ENCODE measurements around the gene BFSP1.

BFSP1 gene

DNA sequence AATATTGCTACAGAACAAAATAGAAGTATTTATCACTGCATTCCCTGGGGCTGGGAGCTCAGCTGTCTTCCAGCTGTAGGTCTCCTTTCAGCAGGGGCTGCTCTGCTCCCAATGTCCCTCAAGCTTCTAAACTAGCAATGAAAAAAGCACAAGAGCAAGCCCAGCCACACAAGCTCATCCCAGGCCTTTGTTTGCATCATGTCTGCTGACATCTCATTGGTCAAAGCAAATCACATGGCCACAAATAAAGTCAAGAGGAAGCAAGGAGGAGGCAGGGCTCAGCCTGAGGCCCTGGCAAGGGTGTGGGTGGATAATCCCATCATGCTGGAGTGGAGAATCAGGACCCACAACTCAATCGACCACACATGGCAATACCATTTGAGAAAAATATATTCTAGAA is 2.2 kb upstream of the BFSP1 start:
- DNase-seq = peak in 1 of 2 donors; percentile 39
- Histone ChIP-seq H3K36me3 (ENCODE audit: control insufficient read depth in 1 of 2, insufficient read depth in 2 of 2, low read length in 2 of 2) (no peaks in the 10 kb centered on the region), H3K4ac (ENCODE audit: low read depth, low read length) (no peak overlapping the region), H3K4me2 (ENCODE audit: low read length) (no peak overlapping the region), H4K12ac (ENCODE audit: low read depth, low read length) (no peak overlapping the region), H3K79me2 (ENCODE audit: control insufficient read depth, insufficient read depth, low read length, poor library complexity) (no peaks in the 10 kb centered on the region), H3K14ac (ENCODE audit: low read length) (no peak overlapping the region), H3K27ac (ENCODE audit: low read depth, low read length) (no peak overlapping the region), H2AFZ (ENCODE audit: insufficient read depth, low read length, poor library complexity) (no peak overlapping the region), H2BK5ac (ENCODE audit: low read depth, low read length, poor library complexity) (no peak overlapping the region), H4K8ac (ENCODE audit: low read depth, low read length) (no peak overlapping the region), H3K4me1 (ENCODE audit: control insufficient read depth in 1 of 2, insufficient read depth in 2 of 2, low read length in 2 of 2) (peaks cover 0 to 3% of the 10 kb centered on the region in 2 experiments), H2BK120ac (ENCODE audit: insufficient read depth, low read length, poor library complexity) (no peak overlapping the region), H2AK5ac (ENCODE audit: low read length) (no peak overlapping the region), H3K4me3 (ENCODE audit: low read depth, low read length) (no peak overlapping the region), H4K91ac (ENCODE audit: low read depth, low read length) (no peak overlapping the region), H3K18ac (ENCODE audit: low read length) (no peak overlapping the region), H2BK12ac (ENCODE audit: low read length) (no peak overlapping the region), H3K9ac (ENCODE audit: low read length) (no peak overlapping the region), H3K79me1 (ENCODE audit: low read length) (peaks cover 8% of the 10 kb centered on the region), H3K9me3 (ENCODE audit: insufficient read depth, low read depth, low read length) (no peaks in the 10 kb centered on the region), H3K27me3 (ENCODE audit: insufficient read depth, low read length) (no peaks in the 10 kb centered on the region), H3K23ac (ENCODE audit: low read length) (no peak overlapping the region)
- no CpG with 5 or more reads among the region's 1 CpG for WGBS (ENCODE audit: extremely low coverage, insufficient coverage, insufficient read length)

DNA sequence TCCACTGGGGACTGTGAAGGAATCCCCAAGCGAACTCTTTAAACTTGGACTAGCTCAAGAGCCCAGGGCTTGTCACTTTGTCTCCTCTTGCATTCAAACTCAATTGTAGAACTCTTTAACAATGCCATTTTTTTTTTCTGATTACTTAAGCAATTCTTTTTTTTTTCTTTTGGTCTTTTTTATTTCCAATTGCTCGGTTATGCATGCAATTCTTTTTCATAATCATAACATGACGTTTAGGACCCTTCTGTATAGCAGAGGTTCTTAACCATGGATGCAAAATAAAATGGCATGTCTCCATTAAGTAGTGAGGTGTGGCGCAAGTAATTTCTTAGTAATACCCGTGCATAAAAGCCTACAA is 466 bp upstream of the BFSP1 start:
- peak overlapping the region; percentile 20 for H4K91ac ChIP-seq (ENCODE audit: low read depth, low read length)
- peaks cover 6% of the 10 kb centered on the region for H3K79me1 ChIP-seq (ENCODE audit: low read length)
- H3K79me2 ChIP-seq (ENCODE audit: control insufficient read depth, insufficient read depth, low read length, poor library complexity) = no peaks in the 10 kb centered on the region
- no peak overlapping the region for H4K12ac ChIP-seq (ENCODE audit: low read depth, low read length)
- peak overlapping the region; percentile 39 for H3K14ac ChIP-seq (ENCODE audit: low read length)
- no peak overlapping the region for H3K4ac ChIP-seq (ENCODE audit: low read depth, low read length)
- peak overlapping the region; percentile 84 for H3K4me2 ChIP-seq (ENCODE audit: low read length)
- H3K9me3 ChIP-seq (ENCODE audit: insufficient read depth, low read depth, low read length) = no peaks in the 10 kb centered on the region
- no peak for DNase-seq
- H2AK5ac ChIP-seq (ENCODE audit: low read length) = no peak overlapping the region
- peak overlapping the region; percentile 73 for H4K8ac ChIP-seq (ENCODE audit: low read depth, low read length)
- peak overlapping the region; percentile 73 for H3K4me3 ChIP-seq (ENCODE audit: low read depth, low read length)
- H3K27me3 ChIP-seq (ENCODE audit: insufficient read depth, low read length) = no peaks in the 10 kb centered on the region
- H2AFZ ChIP-seq (ENCODE audit: insufficient read depth, low read length, poor library complexity) = peak overlapping the region; percentile 77
- WGBS (ENCODE audit: extremely low coverage, insufficient coverage, insufficient read length) = no CpG with 5 or more reads among the region's 5 CpGs
- no peak overlapping the region for H3K23ac ChIP-seq (ENCODE audit: low read length)
- peak overlapping the region; percentile 34 for H2BK120ac ChIP-seq (ENCODE audit: insufficient read depth, low read length, poor library complexity)
- H3K4me1 ChIP-seq (ENCODE audit: control insufficient read depth in 1 of 2, insufficient read depth in 2 of 2, low read length in 2 of 2) = no peaks in the 10 kb centered on the region
- peak overlapping the region; percentile 82 for H3K9ac ChIP-seq (ENCODE audit: low read length)
- H3K27ac ChIP-seq (ENCODE audit: low read depth, low read length) = no peak overlapping the region
- no peak overlapping the region for H3K18ac ChIP-seq (ENCODE audit: low read length)
- no peak overlapping the region for H2BK5ac ChIP-seq (ENCODE audit: low read depth, low read length, poor library complexity)
- H2BK12ac ChIP-seq (ENCODE audit: low read length) = peak overlapping the region; percentile 52
- no peaks in the 10 kb centered on the region for H3K36me3 ChIP-seq (ENCODE audit: control insufficient read depth in 1 of 2, insufficient read depth in 2 of 2, low read length in 2 of 2)

DNA sequence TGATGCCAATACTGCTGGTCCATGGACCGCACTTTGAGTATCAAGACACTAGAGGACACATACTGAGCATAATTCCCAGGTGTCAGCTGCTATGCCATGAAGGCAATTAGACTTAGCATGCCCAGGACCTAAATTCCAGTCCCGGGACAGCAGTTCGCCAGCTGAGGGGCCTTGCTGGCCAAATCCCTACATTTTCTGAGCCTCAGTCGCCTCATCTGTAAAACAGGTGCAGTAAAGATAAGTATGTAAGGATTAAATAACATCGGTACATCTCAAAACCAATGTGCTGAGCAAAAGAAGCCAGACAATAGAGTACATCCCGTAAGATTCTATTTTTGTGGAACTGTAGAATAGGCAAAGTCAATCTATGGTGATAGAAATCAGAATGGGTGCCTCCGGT is 1.0 kb downstream of the BFSP1 start:
- no peak overlapping the region for H3K27ac ChIP-seq (ENCODE audit: low read depth, low read length)
- H3K79me2 ChIP-seq (ENCODE audit: control insufficient read depth, insufficient read depth, low read length, poor library complexity) = no peaks in the 10 kb centered on the region
- no peak for DNase-seq
- H3K23ac ChIP-seq (ENCODE audit: low read length) = no peak overlapping the region
- no peak overlapping the region for H3K14ac ChIP-seq (ENCODE audit: low read length)
- WGBS (ENCODE audit: extremely low coverage, insufficient coverage, insufficient read length) = no CpG with 5 or more reads among the region's 7 CpGs
- H3K36me3 ChIP-seq (ENCODE audit: control insufficient read depth in 1 of 2, insufficient read depth in 2 of 2, low read length in 2 of 2) = no peaks in the 10 kb centered on the region
- no peak overlapping the region for H3K4me2 ChIP-seq (ENCODE audit: low read length)
- no peak overlapping the region for H2BK12ac ChIP-seq (ENCODE audit: low read length)
- no peak overlapping the region for H4K91ac ChIP-seq (ENCODE audit: low read depth, low read length)
- H3K18ac ChIP-seq (ENCODE audit: low read length) = no peak overlapping the region
- H3K4ac ChIP-seq (ENCODE audit: low read depth, low read length) = no peak overlapping the region
- H3K9me3 ChIP-seq (ENCODE audit: insufficient read depth, low read depth, low read length) = no peaks in the 10 kb centered on the region
- peaks cover 6% of the 10 kb centered on the region for H3K79me1 ChIP-seq (ENCODE audit: low read length)
- no peak overlapping the region for H4K12ac ChIP-seq (ENCODE audit: low read depth, low read length)
- H2AK5ac ChIP-seq (ENCODE audit: low read length) = no peak overlapping the region
- H2BK120ac ChIP-seq (ENCODE audit: insufficient read depth, low read length, poor library complexity) = no peak overlapping the region
- H3K4me3 ChIP-seq (ENCODE audit: low read depth, low read length) = no peak overlapping the region
- H3K27me3 ChIP-seq (ENCODE audit: insufficient read depth, low read length) = no peaks in the 10 kb centered on the region
- no peak overlapping the region for H3K9ac ChIP-seq (ENCODE audit: low read length)
- H2AFZ ChIP-seq (ENCODE audit: insufficient read depth, low read length, poor library complexity) = no peak overlapping the region
- H2BK5ac ChIP-seq (ENCODE audit: low read depth, low read length, poor library complexity) = no peak overlapping the region
- no peaks in the 10 kb centered on the region for H3K4me1 ChIP-seq (ENCODE audit: control insufficient read depth in 1 of 2, insufficient read depth in 2 of 2, low read length in 2 of 2)
- no peak overlapping the region for H4K8ac ChIP-seq (ENCODE audit: low read depth, low read length)

GRCh38 chr20:17529586-17529985 is 1.6 kb downstream of the BFSP1 start:
- no peak overlapping the region for H3K9ac ChIP-seq (ENCODE audit: low read length)

More at GRCh38 chr20:17529586-17529985, 1.6 kb downstream of the BFSP1 start:
- H3K14ac ChIP-seq (ENCODE audit: low read length) = no peak overlapping the region
- no peak overlapping the region for H4K12ac ChIP-seq (ENCODE audit: low read depth, low read length)
- no peaks in the 10 kb centered on the region for H3K4me1 ChIP-seq (ENCODE audit: control insufficient read depth in 1 of 2, insufficient read depth in 2 of 2, low read length in 2 of 2)
- peaks cover 6% of the 10 kb centered on the region for H3K79me1 ChIP-seq (ENCODE audit: low read length)
- no peak overlapping the region for H3K18ac ChIP-seq (ENCODE audit: low read length)
- H3K36me3 ChIP-seq (ENCODE audit: control insufficient read depth in 1 of 2, insufficient read depth in 2 of 2, low read length in 2 of 2) = no peaks in the 10 kb centered on the region
- no peak overlapping the region for H3K4me3 ChIP-seq (ENCODE audit: low read depth, low read length)
- H3K4ac ChIP-seq (ENCODE audit: low read depth, low read length) = no peak overlapping the region
- H3K27ac ChIP-seq (ENCODE audit: low read depth, low read length) = no peak overlapping the region
- H3K27me3 ChIP-seq (ENCODE audit: insufficient read depth, low read length) = no peaks in the 10 kb centered on the region
- no peaks in the 10 kb centered on the region for H3K79me2 ChIP-seq (ENCODE audit: control insufficient read depth, insufficient read depth, low read length, poor library complexity)
- no peaks in the 10 kb centered on the region for H3K9me3 ChIP-seq (ENCODE audit: insufficient read depth, low read depth, low read length)
- H2AFZ ChIP-seq (ENCODE audit: insufficient read depth, low read length, poor library complexity) = no peak overlapping the region
- H2BK120ac ChIP-seq (ENCODE audit: insufficient read depth, low read length, poor library complexity) = no peak overlapping the region
- H4K91ac ChIP-seq (ENCODE audit: low read depth, low read length) = no peak overlapping the region
- H2BK5ac ChIP-seq (ENCODE audit: low read depth, low read length, poor library complexity) = no peak overlapping the region
- DNase-seq = no peak
- H2AK5ac ChIP-seq (ENCODE audit: low read length) = no peak overlapping the region
- no peak overlapping the region for H3K4me2 ChIP-seq (ENCODE audit: low read length)
- H3K23ac ChIP-seq (ENCODE audit: low read length) = no peak overlapping the region
- H2BK12ac ChIP-seq (ENCODE audit: low read length) = no peak overlapping the region
- H4K8ac ChIP-seq (ENCODE audit: low read depth, low read length) = no peak overlapping the region
